CD8-positive, alpha-beta memory T cell (primary cell): ENCODE measurements around the gene ADIG. TPM values are rescaled to one million over a fixed set of nuclear protein-coding genes. Genes with fewer than 3 reads are reported as not detected.

Experiments
- CTCF ChIA-PET: fragments of 350-600 bp; sonication (Branson Sonifier 250); formaldehyde crosslinking; loops from one replicate; lab custom pipeline; 2021; ENCODE audit warnings: antibody characterized with exemption; lab: Charles Lee
- POLR2A ChIA-PET: fragments of 350-600 bp; sonication (Branson Sonifier 250); formaldehyde crosslinking; loops from one replicate; lab custom pipeline; 2021; ENCODE audit warnings: antibody characterized with exemption; lab: Charles Lee
- DNase-seq, 5 donors: peaks; one replicate each; pipeline versions ENCODE4 v3.0.0 to v3.0.0-alpha.2; 2020 to 2022; ENCODE audit warnings: mixed read lengths in 1 of 5
- H3K27ac ChIP-seq: one replicate; pipeline ENCODE4 v1.7.0; 2013; ENCODE audit warnings: low read depth, mild to moderate bottlenecking, low read length, moderate library complexity
- H3K27me3 ChIP-seq: 2 replicates; pipeline ENCODE4 v1.7.0; 2013; ENCODE audit warnings: low read length, mild to moderate bottlenecking; ENCODE audit not compliant: insufficient read depth, poor library complexity, severe bottlenecking
- H3K36me3 ChIP-seq: 2 replicates; pipeline ENCODE4 v1.7.0; 2013; ENCODE audit warnings: mild to moderate bottlenecking, low read length, moderate library complexity; ENCODE audit not compliant: insufficient read depth
- H3K4me1 ChIP-seq: 2 replicates; pipeline ENCODE4 v1.7.0; 2013; ENCODE audit warnings: mild to moderate bottlenecking, low read length, moderate library complexity; ENCODE audit not compliant: insufficient read depth
- H3K4me3 ChIP-seq: 2 replicates; pipeline ENCODE4 v1.7.0; 2013; ENCODE audit warnings: mild to moderate bottlenecking, low read length
- H3K9me3 ChIP-seq: 2 replicates; pipeline ENCODE4 v1.7.0; 2013; ENCODE audit warnings: mild to moderate bottlenecking, low read length
- H3K27ac Mint-ChIP-seq, 8 donors: one replicate each; pipeline ENCODE4 v1.8.0; 2020 to 2021; ENCODE audit warnings: mixed read lengths in 8 of 8, mild to moderate bottlenecking in 6 of 8, inconsistent platforms in 3 of 8, moderate library complexity in 3 of 8
- H3K27me3 Mint-ChIP-seq, 2 donors: one replicate each; pipeline ENCODE4 v1.8.0; 2020 to 2021; ENCODE audit warnings: mixed read lengths in 2 of 2, mild to moderate bottlenecking in 1 of 2, moderate library complexity in 1 of 2
- H3K36me3 Mint-ChIP-seq, 3 donors: one replicate each; pipeline ENCODE4 v1.8.0; 2020 to 2021; ENCODE audit warnings: mixed read lengths in 3 of 3, inconsistent platforms in 1 of 3, mild to moderate bottlenecking in 1 of 3
- H3K4me1 Mint-ChIP-seq, 3 donors: one replicate each; pipeline ENCODE4 v1.8.0; 2020 to 2021; ENCODE audit warnings: mixed read lengths in 3 of 3, inconsistent platforms in 1 of 3, mild to moderate bottlenecking in 1 of 3
- H3K4me3 Mint-ChIP-seq, 7 donors: one replicate each; pipeline ENCODE4 v1.8.0; 2020 to 2021; ENCODE audit warnings: mixed read lengths in 7 of 7, mild to moderate bottlenecking in 6 of 7, moderate library complexity in 4 of 7, inconsistent platforms in 2 of 7
- H3K9me3 Mint-ChIP-seq, 5 donors: one replicate each; pipeline ENCODE4 v1.8.0; 2020 to 2022; ENCODE audit warnings: mixed read lengths in 5 of 5, mild to moderate bottlenecking in 3 of 5, moderate library complexity in 2 of 5, inconsistent platforms in 1 of 5
- polyA plus RNA-seq: library from polyadenylated mRNA; unstranded; fragments of 300-500 nt; fragmentation: Illumina TruSeq; gene quantifications from one replicate; pipeline ENCODE4 v1.2.3, GENCODE V29; 2021
- total RNA-seq, 2 experiments: library from RNA; stranded (reverse); gene quantifications; one replicate each; pipeline ENCODE4 v1.2.3, GENCODE V29; 2021

The ADIG gene
- total and polyA plus RNA-seq, 3 experiments from 2014 or later: not detected

GRCh38 chr20:38609815-38610214 is 28.8 kb downstream of the ADIG start:
- no peak for DNase-seq
- no peak overlapping the region for H3K4me3 Mint-ChIP-seq
- Histone ChIP-seq H3K27ac (no peak overlapping the region), H3K4me1 (no peaks in the 10 kb centered on the region), H3K9me3 (no peaks in the 10 kb centered on the region), H3K36me3 (no peaks in the 10 kb centered on the region), H3K4me3 (no peak overlapping the region), H3K27me3 (peaks cover 10% of the 10 kb centered on the region)
- POLR2A ChIA-PET: no interaction called here
- no peak overlapping the region for H3K27ac Mint-ChIP-seq
- H3K36me3 Mint-ChIP-seq: no peaks in the 10 kb centered on the region
- H3K9me3 Mint-ChIP-seq: peaks cover 0 to 2% (median 0%) of the 10 kb centered on the region in 5 donors
- no peaks in the 10 kb centered on the region for H3K4me1 Mint-ChIP-seq
- CTCF ChIA-PET: no interaction called here
- H3K27me3 Mint-ChIP-seq: peaks cover 25 to 51% of the 10 kb centered on the region in 2 donors

- no peaks in the 10 kb centered on the region for H3K36me3 ChIP-seq
- no peak overlapping the region for H3K4me3 Mint-ChIP-seq
- CTCF ChIA-PET: no interaction called here
- H3K27me3 Mint-ChIP-seq: peaks cover 18 to 50% of the 10 kb centered on the region in 2 donors
- no peaks in the 10 kb centered on the region for H3K9me3 Mint-ChIP-seq
- peaks cover 4% of the 10 kb centered on the region for H3K27me3 ChIP-seq
- H3K27ac ChIP-seq: no peak overlapping the region
- H3K36me3 Mint-ChIP-seq: no peaks in the 10 kb centered on the region
- H3K4me1 Mint-ChIP-seq: no peaks in the 10 kb centered on the region
- no peak for DNase-seq
- H3K27ac Mint-ChIP-seq: no peak overlapping the region
- H3K9me3 ChIP-seq: no peaks in the 10 kb centered on the region
- no peak overlapping the region for H3K4me3 ChIP-seq
- no peaks in the 10 kb centered on the region for H3K4me1 ChIP-seq
- POLR2A ChIA-PET: no interaction called here
Measured at GRCh38 chr20:38610521-38610920, 29.5 kb downstream of the ADIG start.

GRCh38 chr20:38612751-38613515 is 31.9 kb downstream of the ADIG start:
- no peaks in the 10 kb centered on the region for H3K9me3 Mint-ChIP-seq
- no peaks in the 10 kb centered on the region for H3K4me1 Mint-ChIP-seq
- POLR2A ChIA-PET: interaction anchor here (0.7 kb wide), 1 partner anchor 85 kb away, joined by 3 read pairs; no protein-coding TSS in a partner anchor

GRCh38 chr20:38615283-38615682 is 34.3 kb downstream of the ADIG start:
- Histone ChIP-seq H3K9me3 (no peaks in the 10 kb centered on the region), H3K4me1 (no peaks in the 10 kb centered on the region), H3K4me3 (no peak overlapping the region), H3K36me3 (no peaks in the 10 kb centered on the region), H3K27me3 (peaks cover 7% of the 10 kb centered on the region), H3K27ac (no peak overlapping the region)
- H3K4me1 Mint-ChIP-seq: no peaks in the 10 kb centered on the region
- H3K4me3 Mint-ChIP-seq: no peak overlapping the region
- ChIA-PET POLR2A (no interaction called here), CTCF (no interaction called here)
- no peaks in the 10 kb centered on the region for H3K9me3 Mint-ChIP-seq
- no peak overlapping the region for H3K27ac Mint-ChIP-seq
- no peak for DNase-seq
- peaks cover 26 to 53% of the 10 kb centered on the region in 2 donors for H3K27me3 Mint-ChIP-seq
- H3K36me3 Mint-ChIP-seq: no peaks in the 10 kb centered on the region

More at GRCh38 chr20:38612751-38613515, 31.9 kb downstream of the ADIG start:
- no peaks in the 10 kb centered on the region for H3K36me3 Mint-ChIP-seq
- no peak overlapping the region for H3K27ac ChIP-seq
- H3K4me3 ChIP-seq: no peak overlapping the region
- H3K4me3 Mint-ChIP-seq: no peak overlapping the region
- H3K27me3 ChIP-seq: no peaks in the 10 kb centered on the region
- no peak for DNase-seq
- no peak overlapping the region for H3K27ac Mint-ChIP-seq
- CTCF ChIA-PET: no interaction called here
- no peaks in the 10 kb centered on the region for H3K9me3 ChIP-seq
- H3K36me3 ChIP-seq: no peaks in the 10 kb centered on the region
- no peaks in the 10 kb centered on the region for H3K4me1 ChIP-seq
- H3K27me3 Mint-ChIP-seq: peaks cover 19 to 51% of the 10 kb centered on the region in 2 donors

- Histone ChIP-seq H3K9me3 (no peaks in the 10 kb centered on the region), H3K27ac (no peak overlapping the region), H3K4me3 (no peak overlapping the region), H3K36me3 (no peaks in the 10 kb centered on the region), H3K4me1 (no peaks in the 10 kb centered on the region), H3K27me3 (peaks cover 7% of the 10 kb centered on the region)
- no peak for DNase-seq
- Mint-ChIP-seq H3K4me1 (no peaks in the 10 kb centered on the region), H3K9me3 (no peaks in the 10 kb centered on the region), H3K4me3 (no peak overlapping the region), H3K27ac (no peak overlapping the region), H3K36me3 (no peaks in the 10 kb centered on the region), H3K27me3 (peaks cover 23 to 52% of the 10 kb centered on the region in 2 donors)
- CTCF ChIA-PET: no interaction called here
- POLR2A ChIA-PET: no interaction called here
Measured at GRCh38 chr20:38616457-38616856, 35.5 kb downstream of the ADIG start.

GRCh38 chr20:38617011-38617829 is 36.2 kb downstream of the ADIG start:
- Mint-ChIP-seq H3K27me3 (peaks cover 26 to 54% of the 10 kb centered on the region in 2 donors), H3K4me1 (no peaks in the 10 kb centered on the region), H3K36me3 (no peaks in the 10 kb centered on the region), H3K4me3 (no peak overlapping the region), H3K9me3 (no peaks in the 10 kb centered on the region), H3K27ac (no peak overlapping the region)
- no peak for DNase-seq
- no peak overlapping the region for H3K27ac ChIP-seq
- POLR2A ChIA-PET: no interaction called here
- H3K27me3 ChIP-seq: peaks cover 7% of the 10 kb centered on the region
- H3K36me3 ChIP-seq: no peaks in the 10 kb centered on the region
- H3K9me3 ChIP-seq: no peaks in the 10 kb centered on the region
- no peaks in the 10 kb centered on the region for H3K4me1 ChIP-seq
- CTCF ChIA-PET: no interaction called here
- H3K4me3 ChIP-seq: no peak overlapping the region

- CTCF ChIA-PET: no interaction called here
- peaks cover 23 to 52% of the 10 kb centered on the region in 2 donors for H3K27me3 Mint-ChIP-seq
- no peak overlapping the region for H3K27ac Mint-ChIP-seq
- no peak overlapping the region for H3K27ac ChIP-seq
- no peak overlapping the region for H3K4me3 ChIP-seq
- no peak for DNase-seq
- no peak overlapping the region for H3K4me3 Mint-ChIP-seq
- no peaks in the 10 kb centered on the region for H3K9me3 Mint-ChIP-seq
- no peaks in the 10 kb centered on the region for H3K36me3 ChIP-seq
- H3K9me3 ChIP-seq: no peaks in the 10 kb centered on the region
- no peaks in the 10 kb centered on the region for H3K4me1 Mint-ChIP-seq
- H3K36me3 Mint-ChIP-seq: no peaks in the 10 kb centered on the region
- H3K4me1 ChIP-seq: no peaks in the 10 kb centered on the region
- POLR2A ChIA-PET: no interaction called here
- peaks cover 7% of the 10 kb centered on the region for H3K27me3 ChIP-seq
Measured at GRCh38 chr20:38617830-38618196, 36.8 kb downstream of the ADIG start.

GRCh38 chr20:38620441-38620840 is 39.4 kb downstream of the ADIG start:
- DNase-seq: no peak
- ChIA-PET CTCF (no interaction called here), POLR2A (no interaction called here)
- no peak overlapping the region for H3K27ac ChIP-seq
- H3K9me3 ChIP-seq: no peaks in the 10 kb centered on the region
- Mint-ChIP-seq H3K9me3 (peaks cover 0 to 3% (median 0%) of the 10 kb centered on the region in 5 donors), H3K27me3 (peaks cover 26 to 37% of the 10 kb centered on the region in 2 donors), H3K27ac (no peak overlapping the region), H3K36me3 (peaks cover 0 to 5% (median 0%) of the 10 kb centered on the region in 3 donors), H3K4me3 (no peak overlapping the region), H3K4me1 (no peaks in the 10 kb centered on the region)
- peaks cover 7% of the 10 kb centered on the region for H3K27me3 ChIP-seq
- H3K4me1 ChIP-seq: no peaks in the 10 kb centered on the region
- H3K4me3 ChIP-seq: no peak overlapping the region
- H3K36me3 ChIP-seq: no peaks in the 10 kb centered on the region
